HCT116 (cell line): ENCODE measurements around the gene DTNBP1. TPM values are rescaled to one million over a fixed set of nuclear protein-coding genes. Genes with fewer than 3 reads are reported as not detected.

Experiments used
- ATAC-seq: fragments of 200-7000 bp; cut with Tn5 transposase; 2 replicates; pipeline ENCODE4 v1.9.1; 2020; ENCODE audit warnings: mild to moderate bottlenecking, moderate library complexity
- BruUV-seq: library from RNA; stranded (reverse); fragments of 400-500 nt; replicated peaks from 2 replicates; lab custom pipeline; 2021; lab: Mats Ljungman, UMichigan
- CTCF ChIA-PET: fragments of 300-600 bp; sonication (Branson Sonifier 250); formaldehyde crosslinking; loops from one replicate; lab custom pipeline; 2021; ENCODE audit warnings: antibody characterized with exemption; lab: Charles Lee
- POLR2A ChIA-PET: fragments of 300-600, 350-600 bp; sonication (Branson Sonifier 250); formaldehyde crosslinking; loops from one replicate; lab custom pipeline; 2021; ENCODE audit warnings: antibody characterized with exemption; lab: Charles Lee
- RAD21 ChIA-PET, 2 experiments: fragments of 300-600 bp; sonication (Branson Sonifier 250); formaldehyde crosslinking; loops; one replicate each; lab custom pipeline; 2023; ENCODE audit warnings: low total read pairs in 2 of 2; ENCODE audit not compliant: uncharacterized antibody in 2 of 2, unreplicated experiment in 2 of 2, low non-redundant PET in 1 of 2; lab: Charles Lee
- DNase-seq: peaks from one replicate; pipeline ENCODE4 v3.0.0-alpha.2; 2010; ENCODE audit warnings: low read depth, low spot score
- H2AFZ ChIP-seq: fragments of 200-600 bp; shearing (Covaris generic), sonication (generic); 2 replicates; pipeline ENCODE4 v1.6.1; 2017; ENCODE audit warnings: low read depth, mixed run types, mixed read lengths, antibody characterized with exemption, low read length; ENCODE audit not compliant: poor library complexity, severe bottlenecking
- H3K27ac ChIP-seq: 2 replicates; pipeline ENCODE4 v1.5.1; 2012; ENCODE audit warnings: low read depth, low read length
- H3K27me3 ChIP-seq: fragments of 200-600 bp; sonication (generic); 2 replicates; pipeline ENCODE4 v1.6.1; 2016; ENCODE audit warnings: mixed run types, low read length, mixed read lengths; ENCODE audit not compliant: insufficient read depth
- H3K36me3 ChIP-seq, 2 experiments: fragments of 200-500 bp in 1 of 2; fragments of 200-600 bp in 1 of 2; sonication (Bioruptor generic) in 1 of 2; sonication (generic) in 1 of 2; 2 replicates each; pipeline versions ENCODE4 v1.5.1 to v1.6.1; 2014 to 2016; ENCODE audit warnings: low read length in 2 of 2, inconsistent platforms in 1 of 2, mixed read lengths in 1 of 2, mixed run types in 1 of 2; ENCODE audit not compliant: insufficient read depth in 2 of 2, control insufficient read depth in 1 of 2
- H3K4me1 ChIP-seq, 2 experiments: fragments of 200-600 bp in 1 of 2; sonication (generic) in 1 of 2; 2 replicates each; pipeline versions ENCODE4 v1.5.1 to v1.6.1; 2012 to 2017; ENCODE audit warnings: low read length in 2 of 2, inconsistent platforms in 1 of 2, mild to moderate bottlenecking in 1 of 2, mixed read lengths in 1 of 2, mixed run types in 1 of 2, moderate library complexity in 1 of 2; ENCODE audit not compliant: insufficient read depth in 2 of 2, control insufficient read depth in 1 of 2
- H3K4me2 ChIP-seq: fragments of 200-600 bp; sonication (generic); 2 replicates; pipeline ENCODE4 v1.6.1; 2017; ENCODE audit warnings: mixed run types, low read length, mixed read lengths
- H3K4me3 ChIP-seq, 2 experiments: fragments of 200-600 bp in 1 of 2; sonication (generic) in 1 of 2; replicated peaks in 1 of 2; 2 replicates each; pipeline ENCODE4 v1.5.1; 2011 to 2016; ENCODE audit warnings: low read length in 2 of 2, control low read depth in 1 of 2, low read depth in 1 of 2, mild to moderate bottlenecking in 1 of 2, mixed read lengths in 1 of 2, mixed run types in 1 of 2
- H3K79me2 ChIP-seq: fragments of 200-600 bp; sonication (generic); 2 replicates; pipeline ENCODE4 v1.6.1; 2017; ENCODE audit warnings: mild to moderate bottlenecking, mixed run types, low read length, moderate library complexity, mixed read lengths; ENCODE audit not compliant: insufficient read depth
- H3K9ac ChIP-seq: fragments of 200-600 bp; sonication (generic); 2 replicates; pipeline ENCODE4 v1.6.1; 2016; ENCODE audit warnings: low read length, mixed read lengths
- H3K9me2 ChIP-seq: fragments of 200-600 bp; sonication (generic), shearing (Covaris generic); 2 replicates; pipeline ENCODE4 v1.6.1; 2017; ENCODE audit warnings: mixed run types, mild to moderate bottlenecking, moderate library complexity; ENCODE audit not compliant: insufficient read depth
- H3K9me3 ChIP-seq, 2 experiments: fragments of 200-500 bp in 1 of 2; fragments of 200-600 bp in 1 of 2; sonication (Bioruptor generic) in 1 of 2; sonication (generic) in 1 of 2; 2 replicates each; pipeline ENCODE4 v1.6.1; 2014 to 2017; ENCODE audit warnings: low read length in 2 of 2, mixed read lengths in 2 of 2, inconsistent platforms in 1 of 2, low read depth in 1 of 2, mild to moderate bottlenecking in 1 of 2, mixed run types in 1 of 2, moderate library complexity in 1 of 2; ENCODE audit not compliant: control insufficient read depth in 1 of 2, insufficient read depth in 1 of 2
- H4K20me1 ChIP-seq: fragments of 200-600 bp; sonication (generic), shearing (Covaris generic); 2 replicates; pipeline ENCODE4 v1.6.1; 2017; ENCODE audit warnings: mixed run types, mild to moderate bottlenecking, moderate library complexity; ENCODE audit not compliant: insufficient read depth
- ATF3 ChIP-seq: IDR thresholded peaks from 2 replicates; pipeline ENCODE4 v1.6.1; 2012
- CTCF ChIP-seq, 3 experiments: fragments of 200-600 bp in 1 of 3; sonication (generic) in 1 of 3; IDR thresholded peaks in 2 of 3; conservative IDR thresholded peaks in 1 of 3; 2 replicates each; pipeline ENCODE4 v1.5.1; 2012 to 2017; ENCODE audit warnings: low read depth in 2 of 3, low read length in 2 of 3, antibody characterized with exemption in 1 of 3, borderline replicate concordance in 1 of 3, control low read depth in 1 of 3, mild to moderate bottlenecking in 1 of 3, mixed read lengths in 1 of 3, mixed run types in 1 of 3, moderate library complexity in 1 of 3; ENCODE audit not compliant: insufficient read depth in 1 of 3
- EGR1 ChIP-seq: IDR thresholded peaks from 2 replicates; pipeline ENCODE4 v1.6.1; 2012; ENCODE audit warnings: low read depth
- POLR2A ChIP-seq: IDR thresholded peaks from 2 replicates; pipeline ENCODE4 v1.7.0; 2011; ENCODE audit warnings: borderline replicate concordance; ENCODE audit not compliant: insufficient read depth, insufficient read length; ENCODE audit errors: extremely low read depth
- REST ChIP-seq: IDR thresholded peaks from 2 replicates; pipeline ENCODE4 v1.6.1; 2012; ENCODE audit warnings: low read depth
- SIN3A ChIP-seq: IDR thresholded peaks from 2 replicates; pipeline ENCODE4 v1.6.1; 2012; ENCODE audit warnings: low read depth
- YY1 ChIP-seq: IDR thresholded peaks from 2 replicates; pipeline ENCODE4 v1.6.1; 2011; ENCODE audit warnings: low read length, low read depth, moderate library complexity, mild to moderate bottlenecking; ENCODE audit not compliant: insufficient replicate concordance; ENCODE audit errors: extremely low read depth
- ZNF274 ChIP-seq: fragments of 200-500 bp; sonication (Bioruptor generic); IDR thresholded peaks from 2 replicates; pipeline ENCODE4 v1.6.1; 2014; ENCODE audit warnings: mild to moderate bottlenecking, low read depth, low read length, inconsistent platforms
- intact Hi-C: fragments of 100-400 bp; cut with micrococcal nuclease; formaldehyde crosslinking; loops from 2 replicates; pipeline ENCODE4 v1.10.0; 2022
- total RNA-seq: library from RNA; stranded (reverse); gene quantifications from one replicate; pipeline ENCODE4 v1.2.1, GENCODE V29; 2021; ENCODE audit not compliant: unreplicated experiment

DTNBP1 gene
- total RNA-seq, 1 experiment from 2014 or later: 16.7 TPM

GRCh38 chr6:15556711-15557110 is 106.1 kb downstream of the DTNBP1 start:
- POLR2A ChIA-PET: no interaction called here
- TF ChIP-seq YY1 (no peak), ATF3 (no peak), SIN3A (no peak), POLR2A (no peak), CTCF (IDR thresholded peaks at IDR 0.05 in 2 of 3, conservative IDR thresholded peaks at IDR 0.05 in 1 of 3; ENCODE audit: borderline replicate concordance in 1 of 3, insufficient read depth in 1 of 3, low read depth in 2 of 3, low read length in 2 of 3) (no peak), REST (no peak), EGR1 (no peak), ZNF274 (no peak)
- TF ChIP-seq, all 23 proteins: peak for 0
- BruUV-seq: no TSS peak
- H3K36me3 ChIP-seq: no peaks in the 10 kb centered on the region
- DNase-seq (no peak), ATAC-seq (no peak)
- H4K20me1 ChIP-seq: no peaks in the 10 kb centered on the region
- intact Hi-C loops: no loop called here
- CTCF ChIA-PET: no interaction called here
- H2AFZ ChIP-seq: no peak overlapping the region
- no peak overlapping the region for H3K27ac ChIP-seq
- no peak overlapping the region for H3K4me2 ChIP-seq
- RAD21 ChIA-PET: no interaction called here
- H3K79me2 ChIP-seq: no peaks in the 10 kb centered on the region
- H3K9ac ChIP-seq: no peak overlapping the region
- H3K27me3 ChIP-seq: no peaks in the 10 kb centered on the region
- no peak overlapping the region for H3K4me3 ChIP-seq
- no peaks in the 10 kb centered on the region for H3K9me3 ChIP-seq
- H3K9me2 ChIP-seq: no peaks in the 10 kb centered on the region
- peaks cover 0 to 7% of the 10 kb centered on the region in 2 experiments; a peak in 1 of 4 replicates for H3K4me1 ChIP-seq
